NOMO-1 treated with DMSO at 0.1 percent for 48 hours (cell line): ENCODE measurements around the gene SLC66A2.
"Not testable (repeated sequence)": the region's sequence is repeated elsewhere in the genome, so short reads cannot be mapped to it uniquely, and the experiment has no call there.

ENCODE experiments used
- DNase-seq: peaks from one replicate; lab custom pipeline; 2025; ENCODE audit not compliant: unreplicated experiment; lab: John Stamatoyannopoulos, UW

Gene SLC66A2

DNA sequence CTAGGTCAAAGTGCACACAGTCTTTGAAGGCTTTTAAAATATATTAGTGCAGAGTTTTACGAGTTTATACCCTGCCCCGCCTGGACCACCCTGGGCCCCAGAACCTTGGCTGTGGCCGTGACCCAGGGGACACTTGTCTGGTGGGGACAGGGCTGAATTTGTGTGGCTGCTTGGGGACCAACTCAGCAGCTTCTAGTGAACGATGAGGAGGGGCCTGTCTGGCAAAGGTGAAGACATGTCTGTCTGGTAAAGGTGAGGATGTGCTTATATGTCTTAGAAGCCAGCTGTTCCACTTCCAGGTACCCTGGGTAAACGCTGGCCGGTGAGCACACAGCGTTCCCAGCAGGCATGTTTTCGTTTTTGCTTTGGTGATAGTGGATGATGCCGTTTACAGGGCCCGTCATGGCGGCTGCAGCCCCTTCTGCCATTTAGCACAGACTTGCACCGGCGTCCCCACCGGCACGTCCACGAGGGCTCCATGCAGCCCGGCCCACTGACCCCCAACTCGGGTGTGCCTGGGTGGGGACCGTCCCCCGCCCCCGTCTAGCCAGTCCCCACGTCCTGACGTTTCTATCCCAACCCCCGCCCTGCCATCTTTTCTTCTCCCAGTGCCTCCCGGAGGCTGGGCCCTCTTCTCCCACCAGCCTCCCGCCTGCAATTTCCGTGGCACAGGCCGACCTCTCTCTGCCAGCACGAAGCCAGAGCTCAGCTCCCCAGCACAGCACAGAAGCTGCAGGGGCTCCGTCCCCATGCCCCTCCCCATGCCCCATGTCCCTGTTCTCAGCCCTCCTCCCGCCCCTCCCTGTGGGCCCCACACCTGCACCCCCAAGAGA is 67.8 kb downstream of the SLC66A2 start:
- no peak for DNase-seq

DNA sequence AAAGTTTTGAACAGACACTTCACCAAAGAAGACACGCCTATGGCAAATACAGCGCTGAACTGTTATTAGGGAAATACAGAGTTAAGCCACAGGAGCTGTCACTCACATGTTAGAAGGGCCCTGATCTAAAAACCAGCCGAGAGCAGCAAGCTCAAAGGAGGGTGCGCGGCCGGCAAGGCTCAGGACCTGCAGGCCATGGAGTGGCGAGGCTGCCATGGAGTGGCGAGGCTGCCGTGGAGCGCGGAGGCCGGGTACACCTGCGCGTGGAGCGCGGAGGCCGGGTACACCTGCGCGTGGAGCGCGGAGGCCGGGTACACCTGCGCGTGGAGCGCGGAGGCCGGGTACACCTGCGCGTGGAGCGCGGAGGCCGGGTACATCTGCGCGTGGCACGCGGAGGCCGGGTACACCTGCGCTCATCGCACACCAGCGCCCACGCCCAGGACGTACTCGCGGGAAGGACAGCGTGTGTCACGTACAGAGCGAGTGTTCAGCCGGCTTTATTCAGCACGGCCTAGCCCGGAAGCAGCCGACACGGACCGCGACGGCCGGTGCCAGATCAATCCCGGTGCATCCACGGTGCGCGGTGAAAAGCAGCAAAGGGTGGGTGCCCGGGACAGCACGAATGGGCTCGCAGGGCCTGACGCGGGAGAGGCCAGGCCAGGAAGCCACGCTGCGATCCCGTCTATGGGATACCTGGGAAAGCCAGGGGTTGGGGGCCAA is 68.8 kb downstream of the SLC66A2 start:
- no peak for DNase-seq

DNA sequence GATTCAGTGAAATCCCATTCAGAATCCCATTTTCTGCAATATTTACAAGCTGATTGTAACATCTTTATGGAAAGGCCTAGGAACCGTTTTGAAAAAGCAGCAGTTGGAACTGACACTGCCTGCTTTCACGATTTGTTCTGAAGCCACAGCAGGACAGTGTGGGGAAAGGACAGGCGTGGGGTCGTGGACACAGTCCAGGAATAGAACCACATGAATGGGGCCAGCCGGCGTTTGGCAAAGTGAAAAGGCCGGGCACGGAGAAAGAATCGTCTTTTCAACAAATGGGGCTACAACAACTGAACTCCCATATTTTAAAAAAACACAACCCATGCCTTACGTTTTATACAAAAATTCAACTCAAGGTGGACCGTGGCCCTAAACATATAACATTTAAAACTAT is 69.8 kb downstream of the SLC66A2 start:
- DNase-seq, result no peak

- DNase-seq, result no peak
Measured at GRCh38 chr18:79879566-79879965, 71.9 kb downstream of the SLC66A2 start.

DNA sequence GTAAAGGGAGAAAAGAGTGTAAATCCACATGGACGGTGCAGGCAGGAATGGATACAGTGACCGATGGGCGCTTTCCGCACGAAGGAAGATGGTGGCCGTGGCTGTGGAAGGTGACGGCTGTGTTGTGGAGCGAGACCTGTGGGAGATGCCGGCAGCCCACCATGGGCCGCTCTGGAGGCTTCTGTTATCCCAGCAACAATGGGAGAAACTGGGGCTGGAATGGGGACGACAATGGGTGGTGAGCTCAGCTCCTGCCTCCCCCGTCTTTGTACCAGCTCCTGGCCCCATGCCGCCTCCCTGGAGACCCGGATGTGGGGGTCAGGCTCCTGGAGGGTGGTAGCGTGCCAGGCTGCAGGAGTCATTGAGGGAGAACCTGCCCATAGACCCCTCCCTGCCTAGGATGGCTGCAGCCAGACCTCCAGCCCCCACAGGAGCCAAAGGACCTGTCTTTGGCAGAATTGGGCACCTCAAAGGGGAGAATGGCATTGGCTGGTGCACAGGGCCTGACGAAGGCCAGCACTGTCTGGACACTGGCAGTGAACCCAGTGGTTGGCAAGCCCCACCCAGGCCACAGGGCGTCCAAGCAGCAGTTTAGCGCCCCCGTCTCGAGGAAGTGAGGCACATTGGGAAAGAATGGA is 72.6 kb downstream of the SLC66A2 start:
- no peak for DNase-seq

DNA sequence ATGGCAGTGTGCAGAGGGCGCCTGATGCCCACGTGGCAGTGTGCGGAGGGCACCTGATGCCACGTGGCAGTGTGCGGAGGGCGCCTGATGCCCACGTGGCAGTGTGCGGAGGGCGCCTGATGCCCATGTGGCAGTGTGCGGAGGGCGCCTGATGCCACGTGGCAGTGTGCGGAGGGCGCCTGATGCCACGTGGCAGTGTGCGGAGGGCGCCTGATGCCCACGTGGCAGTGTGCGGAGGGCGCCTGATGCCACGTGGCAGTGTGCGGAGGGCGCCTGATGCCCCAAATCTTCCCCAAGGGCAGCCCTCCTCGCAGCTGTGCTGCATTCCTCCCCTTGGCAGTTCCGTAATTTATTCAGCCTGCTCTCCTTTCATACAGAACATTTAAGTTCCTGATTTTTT is 73.2 kb downstream of the SLC66A2 start:
- not testable (repeated sequence) for DNase-seq

GRCh38 chr18:79877163-79878091 is 74.0 kb downstream of the SLC66A2 start:
- DNase-seq, result no peak

GRCh38 chr18:79876497-79876896 is 75.0 kb downstream of the SLC66A2 start:
- DNase-seq, result no peak

GRCh38 chr18:79875931-79876461 is 75.5 kb downstream of the SLC66A2 start:
- no peak for DNase-seq

- no peak for DNase-seq
Measured at GRCh38 chr18:79875531-79875919, 75.9 kb downstream of the SLC66A2 start.

DNA sequence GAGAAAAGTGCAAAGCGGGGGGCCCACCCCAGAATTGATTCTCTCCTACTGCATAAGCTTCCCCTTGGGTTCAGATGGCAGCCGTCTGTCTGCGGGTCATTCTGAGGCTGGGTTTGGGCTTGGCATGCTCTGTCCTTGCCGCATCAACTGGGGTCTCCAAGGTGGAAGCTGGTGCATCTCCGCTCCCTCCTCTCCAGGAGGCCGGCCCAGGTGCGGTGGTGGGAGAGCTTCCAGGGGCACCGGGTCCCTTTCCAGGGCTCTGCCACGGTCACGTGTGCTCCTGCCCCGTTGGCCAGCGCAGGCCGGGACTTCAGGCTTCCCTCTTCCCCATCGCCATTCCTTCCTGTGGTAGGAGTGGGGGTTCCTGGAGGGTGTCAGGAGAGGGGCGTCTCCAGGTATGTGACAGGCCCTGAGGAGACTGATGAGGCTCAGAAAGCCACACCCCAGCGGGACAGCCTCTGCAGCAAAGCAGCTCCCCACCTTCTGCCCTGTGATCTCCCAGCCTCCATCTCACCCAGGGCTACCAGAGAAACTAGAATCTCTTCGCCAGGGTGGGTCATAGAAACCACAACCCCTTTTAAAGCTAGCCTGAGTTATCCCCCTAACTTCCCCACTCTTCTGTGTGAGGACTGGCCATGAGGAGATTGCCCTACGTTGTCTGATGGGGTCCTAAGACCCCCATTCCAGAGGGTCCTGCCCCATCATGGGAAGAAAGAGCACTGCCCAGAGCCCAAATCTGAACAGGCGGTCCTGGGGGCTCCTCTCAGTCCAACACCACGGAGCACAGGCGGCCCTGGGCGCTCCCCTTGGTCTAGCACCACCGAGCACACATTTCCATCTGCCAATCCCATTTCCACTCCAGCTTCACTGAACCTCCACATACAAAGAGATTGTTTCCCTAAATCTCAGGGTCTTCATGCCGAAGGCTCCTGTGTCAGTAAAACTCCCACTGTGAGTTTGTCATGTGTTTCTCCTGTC is 76.6 kb downstream of the SLC66A2 start:
- DNase-seq, result no peak

- no peak for DNase-seq
Measured at GRCh38 chr18:79873449-79874110, 77.9 kb downstream of the SLC66A2 start.

GRCh38 chr18:79872527-79873444 is 78.7 kb downstream of the SLC66A2 start:
- no peak for DNase-seq

DNA sequence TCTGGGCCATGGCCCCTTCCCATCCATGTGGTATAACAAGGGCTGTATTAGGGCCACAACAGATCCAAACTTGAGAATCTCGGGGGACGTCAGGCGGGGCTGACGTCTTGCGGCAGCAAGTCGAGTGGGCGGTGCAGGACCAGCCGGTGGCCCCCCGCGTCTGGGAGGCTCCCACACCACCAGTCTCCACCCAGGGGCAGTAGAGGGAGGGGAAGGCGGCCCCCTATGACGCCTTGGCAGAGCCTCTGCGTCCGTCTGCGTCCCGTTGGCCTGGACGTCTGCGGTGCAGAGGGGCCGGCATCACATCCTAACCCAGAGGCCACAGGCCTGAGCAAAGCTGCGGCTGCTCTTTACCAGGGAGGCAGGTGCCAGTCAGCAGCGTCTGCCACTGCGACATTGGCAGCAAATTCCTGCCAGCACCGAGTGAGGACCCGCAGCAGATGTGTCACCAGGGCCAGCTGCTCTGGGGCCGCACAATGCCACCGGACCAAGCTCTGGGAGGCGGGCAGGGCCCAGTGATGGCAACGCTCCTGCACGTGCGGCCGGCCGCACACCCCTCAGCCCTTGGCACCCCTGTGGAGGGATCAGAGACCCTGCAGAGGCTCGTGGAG is 79.9 kb downstream of the SLC66A2 start:
- no peak for DNase-seq

DNA sequence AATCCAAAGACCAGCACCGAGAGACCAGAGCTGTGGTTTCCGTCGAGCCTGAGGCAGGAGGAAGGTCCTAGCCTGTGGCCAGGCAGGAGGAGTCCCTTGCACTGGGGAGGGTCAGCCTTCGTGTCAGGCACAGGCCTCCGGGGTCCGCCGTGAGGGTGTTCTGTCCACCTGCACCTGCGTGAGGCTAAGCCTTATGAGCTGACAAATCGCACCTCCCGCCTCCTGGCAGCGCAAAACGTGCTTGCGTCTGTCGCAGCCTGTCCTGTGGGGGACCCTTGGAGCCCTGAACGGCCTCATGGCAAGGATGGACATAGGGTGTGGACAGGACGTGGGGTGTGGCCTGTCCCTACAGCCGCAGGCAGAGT is 80.4 kb downstream of the SLC66A2 start:
- no peak for DNase-seq

GRCh38 chr18:79870301-79871025 is 81.0 kb downstream of the SLC66A2 start:
- no peak for DNase-seq
